Spleen (tissue), 11 donors: ENCODE data around the gene ANOS1. TPM values are rescaled to one million over a fixed set of nuclear protein-coding genes. Genes with fewer than 3 reads are reported as not detected.

Source experiments
- DNase-seq: peaks from one replicate; pipeline ENCODE4 v3.0.0-alpha.2; 2020
- H3K27ac ChIP-seq, 8 donors: fragments of 200-600 bp; sonication (generic) in 7 of 8; 1 replicate in 4 of 8; 2 replicates in 4 of 8; pipeline versions ENCODE4 v1.5.0 to v1.8.0; 2016 to 2021; ENCODE audit warnings: inconsistent platforms in 4 of 8, mild to moderate bottlenecking in 4 of 8, moderate library complexity in 1 of 8
- H3K27me3 ChIP-seq, 7 donors: fragments of 200-600 bp; sonication (generic) in 6 of 7; replicated peaks in 1 of 7; 1 replicate in 4 of 7; 2 replicates in 3 of 7; pipeline versions ENCODE4 v1.5.0 to v1.8.0; 2016 to 2021; ENCODE audit warnings: inconsistent platforms in 3 of 7, mild to moderate bottlenecking in 1 of 7
- H3K36me3 ChIP-seq, 6 donors: fragments of 200-600 bp; sonication (generic) in 5 of 6; 1 replicate in 4 of 6; 2 replicates in 2 of 6; pipeline versions ENCODE4 v1.5.0 to v1.8.0; 2016 to 2021; ENCODE audit warnings: inconsistent platforms in 2 of 6
- H3K4me1 ChIP-seq, 6 donors: fragments of 200-600 bp; sonication (generic) in 5 of 6; 1 replicate in 3 of 6; 2 replicates in 3 of 6; pipeline versions ENCODE4 v1.5.0 to v1.8.0; 2016 to 2021; ENCODE audit warnings: inconsistent platforms in 3 of 6
- H3K4me3 ChIP-seq, 8 donors: fragments of 200-600 bp; sonication (generic) in 7 of 8; 1 replicate in 4 of 8; 2 replicates in 4 of 8; pipeline versions ENCODE4 v1.5.0 to v1.8.0; 2016 to 2021; ENCODE audit warnings: inconsistent platforms in 4 of 8, mild to moderate bottlenecking in 4 of 8, moderate library complexity in 2 of 8
- H3K9me3 ChIP-seq, 8 donors: fragments of 200-600 bp; sonication (generic) in 7 of 8; 1 replicate in 4 of 8; 2 replicates in 4 of 8; pipeline versions ENCODE4 v1.5.0 to v1.8.0; 2016 to 2021; ENCODE audit warnings: inconsistent platforms in 4 of 8
- CTCF ChIP-seq, 11 experiments: fragments of 200-600 bp in 7 of 11; fragments of 450-650 bp in 4 of 11; sonication (generic) in 4 of 11; IDR thresholded peaks in 8 of 11; conservative IDR thresholded peaks in 3 of 11; 1 replicate in 7 of 11; 2 replicates in 4 of 11; pipeline versions ENCODE4 v1.4.0 to v1.8.0; 2016 to 2021; ENCODE audit warnings: antibody characterized with exemption in 11 of 11, inconsistent platforms in 4 of 11, mild to moderate bottlenecking in 1 of 11
- POLR2A ChIP-seq, 3 donors: fragments of 450-650 bp; IDR thresholded peaks; one replicate each; pipeline ENCODE4 v1.5.1; 2017; ENCODE audit warnings: antibody characterized with exemption in 3 of 3, mild to moderate bottlenecking in 1 of 3
- POLR2AphosphoS5 ChIP-seq, 3 donors: sonication (generic); formaldehyde crosslinking; IDR thresholded peaks; one replicate each; pipeline ENCODE4 v1.5.1; 2017; ENCODE audit warnings: antibody characterized with exemption in 3 of 3
- WGBS, 5 donors: extraction: QIAGEN DNeasy Blood & Tissue Kit in 3 of 5; methylation state at CpG; one replicate each; pipeline versions ENCODE4 v1.1.5 to v1.1.7; 2013 to 2018; 5-methylcytosine and 5-hydroxymethylcytosine counted together
- intact Hi-C: fragments of 100-400 bp; cut with DNase I; formaldehyde crosslinking; loops from one replicate; pipeline ENCODE4 v1.15.0; 2023; ENCODE audit warnings: low total_unique reads
- polyA plus RNA-seq, 3 donors: library from polyadenylated mRNA; stranded (reverse); fragments of 200-250 nt; gene quantifications; one replicate each; pipeline ENCODE4 v1.2.1, GENCODE V29; 2013
- total RNA-seq, 7 donors: library from RNA; depleted of rRNA in 3 of 7; stranded (reverse); fragments of >200 nt in 3 of 7; fragmentation: NEBNext Ultra II Directional in 4 of 7; extraction: Animal tissue kit (Norgen Biotek cat#: 25700) in 4 of 7; gene quantifications; one replicate each; pipeline versions ENCODE4 v1.1.0 to v1.2.1, GENCODE V29; 2016 to 2021
- donor health status: healthy with polysubstance abuse.
- donor health status: DM: no; HTN: no; CAD: no; lungs with moderate emphysema.
- donor health status: DM: no; HTN: no; CAD: no.
- donor health status: Bipolar disorder and iron deficiency.
- donor health status: healthy.
- donor health status: DM: no; HTN: no; CAD: no.
- donor health status: DM: yes; HTN: yes; CAD: no.

Gene ANOS1
- total and polyA plus RNA-seq, 10 donors, result 0.26 to 3.9 (median 0.91) TPM

DNA sequence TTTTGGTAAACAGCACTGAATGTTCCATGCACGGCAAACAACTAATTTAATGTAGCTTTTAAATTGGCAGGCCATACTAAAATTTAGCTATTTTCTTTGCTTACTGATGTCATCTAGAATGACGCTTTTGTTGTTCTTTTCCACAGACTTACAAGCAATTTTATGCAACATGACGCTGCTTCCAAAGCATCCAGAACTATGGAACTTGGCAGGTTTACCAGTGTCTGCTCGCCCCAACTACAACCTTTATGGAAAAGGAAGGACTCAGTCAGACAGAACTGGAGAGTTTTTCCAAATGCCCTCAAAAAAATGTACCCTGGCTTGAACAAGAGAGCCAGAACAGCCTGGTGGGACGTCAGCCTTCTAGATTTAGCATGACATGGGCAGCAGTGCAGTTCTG, 58.7 kb downstream of the ANOS1 start:
- Histone ChIP-seq H3K27me3 (no peaks in the 10 kb centered on the region), H3K9me3 (no peaks in the 10 kb centered on the region), H3K36me3 (no peaks in the 10 kb centered on the region), H3K4me1 (no peaks in the 10 kb centered on the region), H3K4me3 (no peak overlapping the region), H3K27ac (no peak overlapping the region)
- WGBS, 5 donors, result 76 to 94% (median 83%) methylated on average over 4 to 5 of the region's 5 CpGs
- DNase-seq, result no peak
- intact Hi-C loops, result no loop called here
- TF ChIP-seq CTCF (IDR thresholded peaks at IDR 0.05 in 8 of 11, conservative IDR thresholded peaks at IDR 0.05 in 3 of 11) (no peak), POLR2A (IDR thresholded peaks at IDR 0.05) (no peak), POLR2AphosphoS5 (IDR thresholded peaks at IDR 0.05) (no peak)

GRCh38 chrX:8672176-8672575, 59.8 kb downstream of the ANOS1 start:
- TF ChIP-seq CTCF (IDR thresholded peaks at IDR 0.05 in 8 of 11, conservative IDR thresholded peaks at IDR 0.05 in 3 of 11), result no peak
- TF ChIP-seq POLR2A (IDR thresholded peaks at IDR 0.05), result no peak
- TF ChIP-seq POLR2AphosphoS5 (IDR thresholded peaks at IDR 0.05), result no peak
- Histone ChIP-seq H3K4me3 (no peak overlapping the region), H3K36me3 (no peaks in the 10 kb centered on the region), H3K27ac (no peak overlapping the region), H3K4me1 (no peaks in the 10 kb centered on the region), H3K9me3 (no peaks in the 10 kb centered on the region), H3K27me3 (no peaks in the 10 kb centered on the region)
- no peak for DNase-seq
- intact Hi-C loops, result no loop called here
- WGBS, 5 donors, result 51 to 100% (median 77%) methylated on average over 1 to 2 of the region's 2 CpGs

DNA sequence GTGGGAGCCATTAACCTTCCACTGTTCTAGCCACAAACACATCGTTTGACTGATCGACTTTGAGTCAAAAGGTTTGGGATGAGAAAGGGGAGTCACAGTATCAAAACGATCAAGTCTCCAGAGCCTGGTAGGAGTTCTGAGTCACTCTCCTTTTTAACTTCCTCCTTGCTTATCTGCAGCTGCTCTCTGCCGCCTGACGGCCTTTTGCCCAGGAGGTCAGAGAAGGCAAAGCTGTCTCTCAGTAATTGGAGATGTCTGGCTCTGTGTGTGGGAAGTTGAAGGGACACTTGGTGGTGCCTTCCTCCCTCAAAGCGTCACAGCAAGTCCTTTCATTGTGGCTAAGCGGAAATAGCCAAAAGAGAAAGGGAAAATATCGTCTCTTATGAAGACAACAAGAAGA, 63.1 kb downstream of the ANOS1 start:
- WGBS, 5 donors, result 7 to 20% (median 16%) methylated on average over 8 of the region's 8 CpGs
- no peaks in the 10 kb centered on the region for H3K4me1 ChIP-seq
- H3K27me3 ChIP-seq, result no peaks in the 10 kb centered on the region
- H3K9me3 ChIP-seq, result no peaks in the 10 kb centered on the region
- intact Hi-C loops, result no loop called here
- TF ChIP-seq POLR2A (IDR thresholded peaks at IDR 0.05) (no peak), POLR2AphosphoS5 (IDR thresholded peaks at IDR 0.05) (no peak), CTCF (IDR thresholded peaks at IDR 0.05 in 8 of 11, conservative IDR thresholded peaks at IDR 0.05 in 3 of 11) (no peak)
- H3K4me3 ChIP-seq, result no peak overlapping the region
- no peaks in the 10 kb centered on the region for H3K36me3 ChIP-seq
- H3K27ac ChIP-seq, result no peak overlapping the region
- no peak for DNase-seq

DNA sequence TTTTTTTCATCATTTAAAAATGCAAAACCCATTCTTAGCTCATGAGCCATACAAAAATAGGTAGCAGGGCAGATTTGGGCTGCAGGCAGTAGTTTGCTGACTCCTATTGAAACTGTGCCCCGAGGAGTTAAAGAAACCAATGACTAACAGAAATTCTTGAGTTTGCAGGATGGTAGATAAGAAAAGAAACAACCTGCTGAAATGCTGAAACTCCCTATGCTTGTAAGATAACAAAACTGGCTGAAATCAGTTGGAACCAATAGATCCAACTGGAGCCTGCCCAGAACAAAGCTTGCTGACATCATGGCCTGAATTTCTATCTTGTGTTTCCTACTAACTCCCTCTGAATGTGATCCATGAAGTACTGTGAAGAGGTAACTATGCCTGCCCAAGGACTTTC, 68.6 kb downstream of the ANOS1 start:
- H3K27me3 ChIP-seq, result no peaks in the 10 kb centered on the region
- intact Hi-C loops, result no loop called here

More for the DNA sequence above, 68.6 kb downstream of the ANOS1 start:
- no peaks in the 10 kb centered on the region for H3K4me1 ChIP-seq
- no peak overlapping the region for H3K4me3 ChIP-seq
- no peak for DNase-seq
- no peaks in the 10 kb centered on the region for H3K9me3 ChIP-seq
- no peak for TF ChIP-seq POLR2AphosphoS5 (IDR thresholded peaks at IDR 0.05)
- TF ChIP-seq CTCF (IDR thresholded peaks at IDR 0.05 in 8 of 11, conservative IDR thresholded peaks at IDR 0.05 in 3 of 11), result no peak
- no peak for TF ChIP-seq POLR2A (IDR thresholded peaks at IDR 0.05)
- 41 to 61% (median 50%) methylated on average over 1 of the region's 1 CpG for WGBS, 5 donors
- H3K27ac ChIP-seq, result no peak overlapping the region
- no peaks in the 10 kb centered on the region for H3K36me3 ChIP-seq
